HCT116 (cell line): ENCODE results near the gene ABI1. TPM values are rescaled to one million over a fixed set of nuclear protein-coding genes. Genes with fewer than 3 reads are reported as not detected.
"Not testable (repeated sequence)": the region's sequence is repeated elsewhere in the genome, so short reads cannot be mapped to it uniquely, and the experiment has no call there.

Experiments
- ATAC-seq: fragments of 200-7000 bp; cut with Tn5 transposase; 2 replicates; pipeline ENCODE4 v1.9.1; 2020; ENCODE audit warnings: mild to moderate bottlenecking, moderate library complexity
- BruUV-seq: library from RNA; stranded (reverse); fragments of 400-500 nt; replicated peaks from 2 replicates; lab custom pipeline; 2021; lab: Mats Ljungman, UMichigan
- CTCF ChIA-PET: fragments of 300-600 bp; sonication (Branson Sonifier 250); formaldehyde crosslinking; loops from one replicate; lab custom pipeline; 2021; ENCODE audit warnings: antibody characterized with exemption; lab: Charles Lee
- POLR2A ChIA-PET: fragments of 300-600, 350-600 bp; sonication (Branson Sonifier 250); formaldehyde crosslinking; loops from one replicate; lab custom pipeline; 2021; ENCODE audit warnings: antibody characterized with exemption; lab: Charles Lee
- RAD21 ChIA-PET, 2 experiments: fragments of 300-600 bp; sonication (Branson Sonifier 250); formaldehyde crosslinking; loops; one replicate each; lab custom pipeline; 2023; ENCODE audit warnings: low total read pairs in 2 of 2; ENCODE audit not compliant: uncharacterized antibody in 2 of 2, unreplicated experiment in 2 of 2, low non-redundant PET in 1 of 2; lab: Charles Lee
- DNase-seq: peaks from one replicate; pipeline ENCODE4 v3.0.0-alpha.2; 2010; ENCODE audit warnings: low read depth, low spot score
- H2AFZ ChIP-seq: fragments of 200-600 bp; shearing (Covaris generic), sonication (generic); 2 replicates; pipeline ENCODE4 v1.6.1; 2017; ENCODE audit warnings: low read depth, mixed run types, mixed read lengths, antibody characterized with exemption, low read length; ENCODE audit not compliant: poor library complexity, severe bottlenecking
- H3K27ac ChIP-seq: 2 replicates; pipeline ENCODE4 v1.5.1; 2012; ENCODE audit warnings: low read depth, low read length
- H3K27me3 ChIP-seq: fragments of 200-600 bp; sonication (generic); 2 replicates; pipeline ENCODE4 v1.6.1; 2016; ENCODE audit warnings: mixed run types, low read length, mixed read lengths; ENCODE audit not compliant: insufficient read depth
- H3K36me3 ChIP-seq, 2 experiments: fragments of 200-500 bp in 1 of 2; fragments of 200-600 bp in 1 of 2; sonication (Bioruptor generic) in 1 of 2; sonication (generic) in 1 of 2; 2 replicates each; pipeline versions ENCODE4 v1.5.1 to v1.6.1; 2014 to 2016; ENCODE audit warnings: low read length in 2 of 2, inconsistent platforms in 1 of 2, mixed read lengths in 1 of 2, mixed run types in 1 of 2; ENCODE audit not compliant: insufficient read depth in 2 of 2, control insufficient read depth in 1 of 2
- H3K4me1 ChIP-seq, 2 experiments: fragments of 200-600 bp in 1 of 2; sonication (generic) in 1 of 2; 2 replicates each; pipeline versions ENCODE4 v1.5.1 to v1.6.1; 2012 to 2017; ENCODE audit warnings: low read length in 2 of 2, inconsistent platforms in 1 of 2, mild to moderate bottlenecking in 1 of 2, mixed read lengths in 1 of 2, mixed run types in 1 of 2, moderate library complexity in 1 of 2; ENCODE audit not compliant: insufficient read depth in 2 of 2, control insufficient read depth in 1 of 2
- H3K4me2 ChIP-seq: fragments of 200-600 bp; sonication (generic); 2 replicates; pipeline ENCODE4 v1.6.1; 2017; ENCODE audit warnings: mixed run types, low read length, mixed read lengths
- H3K4me3 ChIP-seq, 2 experiments: fragments of 200-600 bp in 1 of 2; sonication (generic) in 1 of 2; replicated peaks in 1 of 2; 2 replicates each; pipeline ENCODE4 v1.5.1; 2011 to 2016; ENCODE audit warnings: low read length in 2 of 2, control low read depth in 1 of 2, low read depth in 1 of 2, mild to moderate bottlenecking in 1 of 2, mixed read lengths in 1 of 2, mixed run types in 1 of 2
- H3K79me2 ChIP-seq: fragments of 200-600 bp; sonication (generic); 2 replicates; pipeline ENCODE4 v1.6.1; 2017; ENCODE audit warnings: mild to moderate bottlenecking, mixed run types, low read length, moderate library complexity, mixed read lengths; ENCODE audit not compliant: insufficient read depth
- H3K9ac ChIP-seq: fragments of 200-600 bp; sonication (generic); 2 replicates; pipeline ENCODE4 v1.6.1; 2016; ENCODE audit warnings: low read length, mixed read lengths
- H3K9me2 ChIP-seq: fragments of 200-600 bp; sonication (generic), shearing (Covaris generic); 2 replicates; pipeline ENCODE4 v1.6.1; 2017; ENCODE audit warnings: mixed run types, mild to moderate bottlenecking, moderate library complexity; ENCODE audit not compliant: insufficient read depth
- H3K9me3 ChIP-seq, 2 experiments: fragments of 200-500 bp in 1 of 2; fragments of 200-600 bp in 1 of 2; sonication (Bioruptor generic) in 1 of 2; sonication (generic) in 1 of 2; 2 replicates each; pipeline ENCODE4 v1.6.1; 2014 to 2017; ENCODE audit warnings: low read length in 2 of 2, mixed read lengths in 2 of 2, inconsistent platforms in 1 of 2, low read depth in 1 of 2, mild to moderate bottlenecking in 1 of 2, mixed run types in 1 of 2, moderate library complexity in 1 of 2; ENCODE audit not compliant: control insufficient read depth in 1 of 2, insufficient read depth in 1 of 2
- H4K20me1 ChIP-seq: fragments of 200-600 bp; sonication (generic), shearing (Covaris generic); 2 replicates; pipeline ENCODE4 v1.6.1; 2017; ENCODE audit warnings: mixed run types, mild to moderate bottlenecking, moderate library complexity; ENCODE audit not compliant: insufficient read depth
- ELF1 ChIP-seq: IDR thresholded peaks from 2 replicates; pipeline ENCODE4 v1.6.1; 2012; ENCODE audit warnings: low read depth, borderline replicate concordance
- EZH2 ChIP-seq: fragments of 200-600 bp; sonication (generic); IDR thresholded peaks from 2 replicates; pipeline ENCODE4 v1.6.1; 2017; ENCODE audit warnings: antibody characterized with exemption, mixed run types
- FOSL1 ChIP-seq: IDR thresholded peaks from 2 replicates; pipeline ENCODE4 v1.6.1; 2012; ENCODE audit warnings: low read depth
- POLR2AphosphoS5 ChIP-seq: IDR thresholded peaks from 2 replicates; pipeline ENCODE4 v1.6.1; 2011; ENCODE audit warnings: mild to moderate bottlenecking, low read depth, low read length, moderate library complexity
- RAD21 ChIP-seq: IDR thresholded peaks from 2 replicates; pipeline ENCODE4 v1.6.1; 2012; ENCODE audit warnings: low read depth, mild to moderate bottlenecking
- SIN3A ChIP-seq: IDR thresholded peaks from 2 replicates; pipeline ENCODE4 v1.6.1; 2012; ENCODE audit warnings: low read depth
- intact Hi-C: fragments of 100-400 bp; cut with micrococcal nuclease; formaldehyde crosslinking; loops from 2 replicates; pipeline ENCODE4 v1.10.0; 2022
- total RNA-seq: library from RNA; stranded (reverse); gene quantifications from one replicate; pipeline ENCODE4 v1.2.1, GENCODE V29; 2021; ENCODE audit not compliant: unreplicated experiment
- TF ChIP-seq, protein P1 (sequence below), 3 experiments: fragments of 200-600 bp in 1 of 3; sonication (generic) in 1 of 3; IDR thresholded peaks in 2 of 3; conservative IDR thresholded peaks in 1 of 3; 2 replicates each; pipeline ENCODE4 v1.5.1; 2012 to 2017; ENCODE audit warnings: low read depth in 2 of 3, low read length in 2 of 3, antibody characterized with exemption in 1 of 3, borderline replicate concordance in 1 of 3, control low read depth in 1 of 3, mild to moderate bottlenecking in 1 of 3, mixed read lengths in 1 of 3, mixed run types in 1 of 3, moderate library complexity in 1 of 3; ENCODE audit not compliant: insufficient read depth in 1 of 3
- TF ChIP-seq, protein P2 (sequence below): IDR thresholded peaks from 2 replicates; pipeline ENCODE4 v1.6.1; 2011; ENCODE audit warnings: mild to moderate bottlenecking, low read length, moderate library complexity; ENCODE audit not compliant: insufficient replicate concordance; ENCODE audit errors: extremely low read depth

The ABI1 gene
- total RNA-seq, 1 experiment from 2014 or later, result 34.8 TPM

DNA sequence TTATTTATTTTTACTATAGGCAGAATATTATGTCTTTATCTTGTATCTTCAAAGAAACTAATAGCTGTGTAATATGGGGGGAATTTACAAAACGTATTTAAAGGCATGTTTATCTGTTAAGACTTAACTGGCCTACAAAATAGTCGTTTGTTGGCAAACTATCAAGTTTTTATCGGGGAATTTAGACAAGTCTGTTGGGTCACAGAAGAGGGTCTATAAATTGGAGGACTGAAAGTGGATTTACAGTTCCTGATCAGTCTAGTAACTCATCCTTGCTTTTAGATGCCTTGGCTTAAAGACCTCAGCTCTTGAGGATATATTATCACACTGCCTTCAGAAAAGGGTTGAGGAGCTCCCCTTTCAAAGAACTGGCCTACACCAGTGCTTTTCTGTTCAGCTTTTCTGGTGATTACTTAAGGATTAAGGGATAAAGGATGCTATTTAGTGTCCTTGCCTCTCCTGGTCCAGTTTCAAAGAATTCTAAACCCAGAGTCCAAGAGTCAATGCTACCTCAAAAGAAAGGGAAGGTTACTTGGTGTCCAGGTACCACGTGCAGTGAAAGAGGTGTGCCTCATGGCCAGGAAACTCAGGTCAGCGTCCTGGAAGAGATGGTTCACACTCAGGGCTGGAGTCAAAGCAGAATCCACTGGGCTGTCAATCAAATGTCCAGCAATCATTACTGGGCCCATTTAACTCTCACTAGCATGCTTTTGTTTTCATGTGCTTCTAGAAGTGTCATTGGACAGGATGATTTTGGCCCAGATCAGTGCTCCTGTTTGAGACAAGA is 42.9 kb upstream of the ABI1 start:
- CTCF ChIA-PET, result no interaction called here
- DNase-seq (no peak), ATAC-seq (no peak)
- Histone ChIP-seq H4K20me1 (no peaks in the 10 kb centered on the region), H3K4me2 (no peak overlapping the region), H3K9me3 (no peaks in the 10 kb centered on the region), H3K9me2 (no peaks in the 10 kb centered on the region), H3K27ac (no peak overlapping the region), H3K9ac (no peak overlapping the region), H3K4me3 (no peak overlapping the region), H3K4me1 (no peaks in the 10 kb centered on the region), H2AFZ (no peak overlapping the region), H3K79me2 (no peaks in the 10 kb centered on the region), H3K27me3 (no peaks in the 10 kb centered on the region), H3K36me3 (no peaks in the 10 kb centered on the region)
- intact Hi-C loops, result no loop called here
- no peak for TF ChIP-seq RAD21
- TF ChIP-seq ELF1, result no peak
- TF ChIP-seq, protein P1, sequence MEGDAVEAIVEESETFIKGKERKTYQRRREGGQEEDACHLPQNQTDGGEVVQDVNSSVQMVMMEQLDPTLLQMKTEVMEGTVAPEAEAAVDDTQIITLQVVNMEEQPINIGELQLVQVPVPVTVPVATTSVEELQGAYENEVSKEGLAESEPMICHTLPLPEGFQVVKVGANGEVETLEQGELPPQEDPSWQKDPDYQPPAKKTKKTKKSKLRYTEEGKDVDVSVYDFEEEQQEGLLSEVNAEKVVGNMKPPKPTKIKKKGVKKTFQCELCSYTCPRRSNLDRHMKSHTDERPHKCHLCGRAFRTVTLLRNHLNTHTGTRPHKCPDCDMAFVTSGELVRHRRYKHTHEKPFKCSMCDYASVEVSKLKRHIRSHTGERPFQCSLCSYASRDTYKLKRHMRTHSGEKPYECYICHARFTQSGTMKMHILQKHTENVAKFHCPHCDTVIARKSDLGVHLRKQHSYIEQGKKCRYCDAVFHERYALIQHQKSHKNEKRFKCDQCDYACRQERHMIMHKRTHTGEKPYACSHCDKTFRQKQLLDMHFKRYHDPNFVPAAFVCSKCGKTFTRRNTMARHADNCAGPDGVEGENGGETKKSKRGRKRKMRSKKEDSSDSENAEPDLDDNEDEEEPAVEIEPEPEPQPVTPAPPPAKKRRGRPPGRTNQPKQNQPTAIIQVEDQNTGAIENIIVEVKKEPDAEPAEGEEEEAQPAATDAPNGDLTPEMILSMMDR (IDR thresholded peaks at IDR 0.05 in 2 of 3, conservative IDR thresholded peaks at IDR 0.05 in 1 of 3; ENCODE audit: borderline replicate concordance in 1 of 3, insufficient read depth in 1 of 3, low read depth in 2 of 3, low read length in 2 of 3), result no peak
- TF ChIP-seq FOSL1, result no peak
- TF ChIP-seq, protein P2, sequence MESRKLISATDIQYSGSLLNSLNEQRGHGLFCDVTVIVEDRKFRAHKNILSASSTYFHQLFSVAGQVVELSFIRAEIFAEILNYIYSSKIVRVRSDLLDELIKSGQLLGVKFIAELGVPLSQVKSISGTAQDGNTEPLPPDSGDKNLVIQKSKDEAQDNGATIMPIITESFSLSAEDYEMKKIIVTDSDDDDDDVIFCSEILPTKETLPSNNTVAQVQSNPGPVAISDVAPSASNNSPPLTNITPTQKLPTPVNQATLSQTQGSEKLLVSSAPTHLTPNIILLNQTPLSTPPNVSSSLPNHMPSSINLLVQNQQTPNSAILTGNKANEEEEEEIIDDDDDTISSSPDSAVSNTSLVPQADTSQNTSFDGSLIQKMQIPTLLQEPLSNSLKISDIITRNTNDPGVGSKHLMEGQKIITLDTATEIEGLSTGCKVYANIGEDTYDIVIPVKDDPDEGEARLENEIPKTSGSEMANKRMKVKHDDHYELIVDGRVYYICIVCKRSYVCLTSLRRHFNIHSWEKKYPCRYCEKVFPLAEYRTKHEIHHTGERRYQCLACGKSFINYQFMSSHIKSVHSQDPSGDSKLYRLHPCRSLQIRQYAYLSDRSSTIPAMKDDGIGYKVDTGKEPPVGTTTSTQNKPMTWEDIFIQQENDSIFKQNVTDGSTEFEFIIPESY, result no peak
- no peak for TF ChIP-seq POLR2AphosphoS5
- TF ChIP-seq SIN3A, result no peak
- no peak for TF ChIP-seq EZH2
- no TSS peak for BruUV-seq
- RAD21 ChIA-PET, result interaction anchor here in 1 of 2 experiments (0.6 kb wide), 1 partner anchor 22 kb away, joined by 3 read pairs; no protein-coding TSS in a partner anchor
- POLR2A ChIA-PET, result no interaction called here

DNA sequence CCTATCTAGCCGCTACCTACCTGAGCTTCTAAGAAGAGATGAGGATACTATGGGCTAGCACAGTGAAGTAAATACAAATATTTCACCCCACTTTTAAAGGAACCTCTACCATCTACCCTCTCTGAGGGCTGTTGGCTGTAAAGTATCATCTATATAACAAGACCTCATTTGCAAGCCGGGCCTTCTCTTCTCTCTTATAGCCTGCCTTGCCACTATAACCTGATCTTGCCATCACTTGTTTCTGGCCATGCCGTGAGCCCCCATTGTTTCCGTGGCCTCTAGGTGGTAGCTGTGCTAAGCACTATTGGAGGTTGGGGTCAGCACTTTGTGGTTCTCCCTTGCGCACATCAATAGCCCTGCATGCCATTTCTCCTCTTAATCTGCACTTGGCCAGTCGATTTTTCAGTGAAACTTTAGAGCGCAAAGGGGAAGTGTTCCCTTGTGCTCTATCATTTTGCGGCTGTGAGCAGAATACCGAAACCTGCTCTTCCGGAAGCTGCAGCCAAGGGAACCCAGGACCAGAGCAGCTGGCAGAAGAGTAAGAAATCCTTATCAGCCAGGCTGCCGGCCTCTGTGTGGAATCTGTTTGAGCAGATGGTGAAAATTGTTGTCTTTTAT is 31.7 kb upstream of the ABI1 start:
- H3K36me3 ChIP-seq, H3K79me2 ChIP-seq, H3K27ac ChIP-seq, H2AFZ ChIP-seq, H4K20me1 ChIP-seq, H3K9me3 ChIP-seq, H3K27me3 ChIP-seq, intact Hi-C loops, H3K9me2 ChIP-seq, H3K4me3 ChIP-seq, BruUV-seq, DNase-seq, H3K4me1 ChIP-seq, CTCF ChIA-PET, H3K4me2 ChIP-seq, POLR2A ChIA-PET, H3K9ac ChIP-seq, ATAC-seq, RAD21 ChIA-PET: not testable (repeated sequence)
